Hematopoietic multipotent progenitor cell treated with erythropoietin and hydrocortisone succinate and interleukin-3 and kit ligand, for 4 days (in vitro differentiated cells): ENCODE measurements around the gene TMEM97.
A peak's percentile ranks its signal among the peaks of the same experiment; 100 is the strongest.

Experiments
- DNase-seq: peaks from one replicate; pipeline ENCODE4 v3.0.0-alpha.2; 2015

The TMEM97 gene

GRCh38 chr17:28317099-28317965 lies 1.7 kb upstream of the TMEM97 start:
- DNase-seq: no peak

GRCh38 chr17:28317966-28318758 lies 838 bp upstream of the TMEM97 start:
- DNase-seq: peak; percentile 48

- no peak for DNase-seq
These were observed 567 bp downstream of the TMEM97 start for GRCh38 chr17:28319598-28319935.

GRCh38 chr17:28320215-28321061 lies 1.4 kb downstream of the TMEM97 start:
- no peak for DNase-seq

- no peak for DNase-seq
These were observed 5.3 kb downstream of the TMEM97 start for GRCh38 chr17:28324267-28324745.

- peak; percentile 32 for DNase-seq
These were observed 5.8 kb downstream of the TMEM97 start for GRCh38 chr17:28324781-28325180.

GRCh38 chr17:28325211-28325610 lies 6.2 kb downstream of the TMEM97 start:
- no peak for DNase-seq

- no peak for DNase-seq
These were observed 7.1 kb downstream of the TMEM97 start for GRCh38 chr17:28326114-28326513.

- DNase-seq: no peak
These were observed 8.1 kb downstream of the TMEM97 start for GRCh38 chr17:28327031-28327607.

GRCh38 chr17:28327709-28328108 lies 8.7 kb downstream of the TMEM97 start:
- no peak for DNase-seq

GRCh38 chr17:28328325-28328724 lies 9.3 kb downstream of the TMEM97 start:
- DNase-seq: no peak

- no peak for DNase-seq
These were observed 11.7 kb downstream of the TMEM97 start for GRCh38 chr17:28330671-28331070.

GRCh38 chr17:28331891-28332420 lies 13.0 kb downstream of the TMEM97 start:
- no peak for DNase-seq

- no peak for DNase-seq
These were observed 14.2 kb downstream of the TMEM97 start for GRCh38 chr17:28333083-28333746.

GRCh38 chr17:28334171-28334570 lies 15.2 kb downstream of the TMEM97 start:
- no peak for DNase-seq

- DNase-seq: peak; percentile 32
These were observed 15.7 kb downstream of the TMEM97 start for GRCh38 chr17:28334666-28335200.

GRCh38 chr17:28335201-28335958 lies 16.4 kb downstream of the TMEM97 start, which contains the start of the genes IFT20 and TNFAIP1:
Gene IFT20, minus strand, starts transcription at chr17:28335472. Its CDS starts 3,487 bp downstream, at chr17:28331985.
Gene TNFAIP1, plus strand, starts transcription at chr17:28335761. Its CDS starts 3,761 bp downstream, at chr17:28339522.
- DNase-seq: peak; percentile 100

- DNase-seq: peak; percentile 50
These were observed 17.2 kb downstream of the TMEM97 start for GRCh38 chr17:28335959-28336871.

GRCh38 chr17:28338056-28338768 lies 19.2 kb downstream of the TMEM97 start:
- no peak for DNase-seq
